Measurements from ENCODE around the gene DGLUCY. TPM values are rescaled to one million over a fixed set of nuclear protein-coding genes. Genes with fewer than 3 reads are reported as not detected.

The DGLUCY gene
- total RNA-seq, 1 experiment from 2014 or later: 67.0 TPM

- ChIA-PET CTCF (no interaction called here), POLR2A (no interaction called here), RAD21 (ENCODE audit: low non-redundant PET in 1 of 2, low total read pairs in 2 of 2, uncharacterized antibody in 2 of 2, unreplicated experiment in 2 of 2) (no interaction called here)
- Histone ChIP-seq H2AFZ (ENCODE audit: low read depth, low read length, poor library complexity, severe bottlenecking) (no peak overlapping the region), H3K36me3 (ENCODE audit: control insufficient read depth in 1 of 2, insufficient read depth in 2 of 2, low read length in 2 of 2) (no peaks in the 10 kb centered on the region), H3K4me3 (replicated peaks in 1 of 2; ENCODE audit: low read depth in 1 of 2, low read length in 2 of 2) (no peak overlapping the region), H3K27ac (ENCODE audit: low read depth, low read length) (no peak overlapping the region), H3K27me3 (ENCODE audit: insufficient read depth, low read length) (no peaks in the 10 kb centered on the region), H3K4me2 (ENCODE audit: low read length) (no peak overlapping the region), H4K20me1 (ENCODE audit: insufficient read depth) (no peaks in the 10 kb centered on the region), H3K4me1 (ENCODE audit: control insufficient read depth in 1 of 2, insufficient read depth in 2 of 2, low read length in 2 of 2) (no peaks in the 10 kb centered on the region), H3K79me2 (ENCODE audit: insufficient read depth, low read length) (no peaks in the 10 kb centered on the region), H3K9ac (ENCODE audit: low read length) (no peak overlapping the region), H3K9me2 (ENCODE audit: insufficient read depth) (no peaks in the 10 kb centered on the region), H3K9me3 (ENCODE audit: control insufficient read depth in 1 of 2, insufficient read depth in 1 of 2, low read depth in 1 of 2, low read length in 2 of 2) (no peaks in the 10 kb centered on the region)
- TF ChIP-seq ZBTB33 (IDR thresholded peaks at IDR 0.05; ENCODE audit: extremely low read depth, insufficient replicate concordance, low read length): no peak
- no peak for TF ChIP-seq EZH2 (IDR thresholded peaks at IDR 0.05)
- TF ChIP-seq CTCF (IDR thresholded peaks at IDR 0.05 in 2 of 3, conservative IDR thresholded peaks at IDR 0.05 in 1 of 3; ENCODE audit: borderline replicate concordance in 1 of 3, insufficient read depth in 1 of 3, low read depth in 2 of 3, low read length in 2 of 3): no peak
- no peak for TF ChIP-seq CEBPB (IDR thresholded peaks at IDR 0.05; ENCODE audit: low read depth)
- DNase-seq (ENCODE audit: low read depth, low spot score) (no peak), ATAC-seq (no peak)
- intact Hi-C loops (cut with micrococcal nuclease): no loop called here
- BruUV-seq (replicated peaks): no TSS peak
Observed at GRCh38 chr14:91267965-91268437, 154.1 kb downstream of the DGLUCY start.
